Common myeloid progenitor, CD34-positive (primary cell): ENCODE measurements around the gene OR52A1.

Experiments used
- CTCF ChIA-PET: fragments of 350-600 bp; sonication (Branson Sonifier 250); formaldehyde crosslinking; loops from one replicate; lab custom pipeline; 2021; ENCODE audit warnings: antibody characterized with exemption; lab: Charles Lee
- POLR2A ChIA-PET: fragments of 350-600 bp; sonication (Branson Sonifier 250); formaldehyde crosslinking; loops from one replicate; lab custom pipeline; 2021; ENCODE audit warnings: antibody characterized with exemption; lab: Charles Lee
- DNase-seq, 3 donors: peaks; one replicate each; pipeline versions ENCODE4 v3.0.0 to v3.0.0-alpha.2; 2013
- H3K27ac ChIP-seq, 2 experiments: 1 replicate in 1 of 2; 2 replicates in 1 of 2; pipeline ENCODE4 v1.7.0; 2013; ENCODE audit warnings: inconsistent platforms in 2 of 2, low read length in 2 of 2, mild to moderate bottlenecking in 2 of 2, low read depth in 1 of 2, moderate library complexity in 1 of 2; ENCODE audit not compliant: severe bottlenecking in 2 of 2, insufficient read depth in 1 of 2, poor library complexity in 1 of 2
- H3K27me3 ChIP-seq, 5 experiments: replicated peaks in 2 of 5; 1 replicate in 3 of 5; 2 replicates in 2 of 5; pipeline versions ENCODE4 v1.6.1 to v1.7.0; 2013; ENCODE audit warnings: low read length in 4 of 5, mild to moderate bottlenecking in 2 of 5, moderate library complexity in 2 of 5, inconsistent platforms in 1 of 5; ENCODE audit not compliant: insufficient read depth in 5 of 5, control insufficient read depth in 4 of 5
- H3K36me3 ChIP-seq, 4 experiments: 1 replicate in 2 of 4; 2 replicates in 2 of 4; pipeline versions ENCODE4 v1.6.1 to v1.7.0; 2013; ENCODE audit warnings: low read length in 3 of 4, control low read depth in 1 of 4, mild to moderate bottlenecking in 1 of 4; ENCODE audit not compliant: control insufficient read depth in 4 of 4, insufficient read depth in 4 of 4
- H3K4me1 ChIP-seq, 4 experiments: 1 replicate in 3 of 4; 2 replicates in 1 of 4; pipeline versions ENCODE4 v1.6.1 to v1.7.1; 2013; ENCODE audit warnings: low read length in 3 of 4, mild to moderate bottlenecking in 3 of 4, control low read depth in 1 of 4, inconsistent platforms in 1 of 4, moderate library complexity in 1 of 4; ENCODE audit not compliant: control insufficient read depth in 4 of 4, insufficient read depth in 4 of 4; ENCODE audit errors: control extremely low read depth in 1 of 4
- H3K4me3 ChIP-seq, 7 experiments: 1 replicate in 4 of 7; 2 replicates in 3 of 7; pipeline versions ENCODE4 v1.5.1 to v1.7.0; 2013; ENCODE audit warnings: mild to moderate bottlenecking in 7 of 7, low read length in 6 of 7, moderate library complexity in 6 of 7, inconsistent platforms in 2 of 7, low read depth in 2 of 7, control low read depth in 1 of 7; ENCODE audit not compliant: insufficient read depth in 4 of 7, control insufficient read depth in 1 of 7; ENCODE audit errors: extremely low read depth in 1 of 7
- H3K9me3 ChIP-seq, 5 experiments: 1 replicate in 4 of 5; 2 replicates in 1 of 5; pipeline versions ENCODE4 v1.6.1 to v1.7.1; 2013; ENCODE audit warnings: low read length in 4 of 5, mild to moderate bottlenecking in 2 of 5, inconsistent platforms in 1 of 5, low read depth in 1 of 5, moderate library complexity in 1 of 5; ENCODE audit not compliant: control insufficient read depth in 4 of 5, insufficient read depth in 2 of 5; ENCODE audit errors: control extremely low read depth in 1 of 5
- WGBS: methylation state at CpG from one replicate; pipeline ENCODE4 v1.1.5; 2013; ENCODE audit not compliant: insufficient coverage; 5-methylcytosine and 5-hydroxymethylcytosine counted together

OR52A1 gene

GRCh38 chr11:5137014-5137413 is 17.5 kb downstream of the OR52A1 start:
- no peaks in the 10 kb centered on the region for H3K9me3 ChIP-seq
- no peaks in the 10 kb centered on the region for H3K4me1 ChIP-seq
- H3K36me3 ChIP-seq: no peaks in the 10 kb centered on the region
- no peak overlapping the region for H3K4me3 ChIP-seq
- DNase-seq: no peak
- no CpG with 5 or more reads among the region's 1 CpG for WGBS
- ChIA-PET CTCF (no interaction called here), POLR2A (no interaction called here)
- no peak overlapping the region for H3K27ac ChIP-seq
- peaks cover 0 to under 1% (median 0%) of the 10 kb centered on the region in 5 experiments for H3K27me3 ChIP-seq

GRCh38 chr11:5136261-5136660 is 18.3 kb downstream of the OR52A1 start:
- H3K36me3 ChIP-seq: no peaks in the 10 kb centered on the region
- POLR2A ChIA-PET: no interaction called here
- no peak overlapping the region for H3K27ac ChIP-seq
- H3K4me1 ChIP-seq: no peaks in the 10 kb centered on the region
- H3K27me3 ChIP-seq: peaks cover 0 to 1% (median 0%) of the 10 kb centered on the region in 5 experiments
- no peaks in the 10 kb centered on the region for H3K9me3 ChIP-seq
- H3K4me3 ChIP-seq: no peak overlapping the region
- no peak for DNase-seq
- CTCF ChIA-PET: no interaction called here

- H3K4me1 ChIP-seq: no peaks in the 10 kb centered on the region
- H3K27ac ChIP-seq: no peak overlapping the region
- peaks cover 0 to 1% (median 0%) of the 10 kb centered on the region in 5 experiments for H3K27me3 ChIP-seq
- no peaks in the 10 kb centered on the region for H3K9me3 ChIP-seq
- POLR2A ChIA-PET: no interaction called here
- DNase-seq: peak in 1 of 3 donors; percentile 6
- CTCF ChIA-PET: no interaction called here
- no peaks in the 10 kb centered on the region for H3K36me3 ChIP-seq
- 100% methylated on average over 6 of the region's 8 CpGs for WGBS
- no peak overlapping the region for H3K4me3 ChIP-seq
Observed at GRCh38 chr11:5131584-5132335, 22.8 kb downstream of the OR52A1 start.

- Histone ChIP-seq H3K4me1 (no peaks in the 10 kb centered on the region), H3K36me3 (no peaks in the 10 kb centered on the region), H3K27me3 (peaks cover 0 to 1% (median 0%) of the 10 kb centered on the region in 5 experiments), H3K9me3 (no peaks in the 10 kb centered on the region), H3K27ac (no peak overlapping the region), H3K4me3 (no peak overlapping the region)
- ChIA-PET POLR2A (no interaction called here), CTCF (interaction anchor here (0.6 kb wide), 1 partner anchor 705 kb away, joined by 3 read pairs; no protein-coding TSS in a partner anchor)
- no peak for DNase-seq
- WGBS: 100% methylated on average over 2 of the region's 2 CpGs
Observed at GRCh38 chr11:5129457-5129877, 25.1 kb downstream of the OR52A1 start.

- no peak overlapping the region for H3K4me3 ChIP-seq
- DNase-seq: no peak
- H3K36me3 ChIP-seq: no peaks in the 10 kb centered on the region
- H3K9me3 ChIP-seq: no peaks in the 10 kb centered on the region
- ChIA-PET POLR2A (no interaction called here), CTCF (interaction anchor here (0.9 to 1.7 kb wide), 8 partner anchors 11 to 510 kb away, joined by 3 to 7 read pairs (median 4); no protein-coding TSS in a partner anchor)
- no peaks in the 10 kb centered on the region for H3K4me1 ChIP-seq
- no peaks in the 10 kb centered on the region for H3K27me3 ChIP-seq
- WGBS: 100% methylated on average over 2 of the region's 4 CpGs
- no peak overlapping the region for H3K27ac ChIP-seq
Observed at GRCh38 chr11:5124891-5125620, 29.5 kb downstream of the OR52A1 start.

DNA sequence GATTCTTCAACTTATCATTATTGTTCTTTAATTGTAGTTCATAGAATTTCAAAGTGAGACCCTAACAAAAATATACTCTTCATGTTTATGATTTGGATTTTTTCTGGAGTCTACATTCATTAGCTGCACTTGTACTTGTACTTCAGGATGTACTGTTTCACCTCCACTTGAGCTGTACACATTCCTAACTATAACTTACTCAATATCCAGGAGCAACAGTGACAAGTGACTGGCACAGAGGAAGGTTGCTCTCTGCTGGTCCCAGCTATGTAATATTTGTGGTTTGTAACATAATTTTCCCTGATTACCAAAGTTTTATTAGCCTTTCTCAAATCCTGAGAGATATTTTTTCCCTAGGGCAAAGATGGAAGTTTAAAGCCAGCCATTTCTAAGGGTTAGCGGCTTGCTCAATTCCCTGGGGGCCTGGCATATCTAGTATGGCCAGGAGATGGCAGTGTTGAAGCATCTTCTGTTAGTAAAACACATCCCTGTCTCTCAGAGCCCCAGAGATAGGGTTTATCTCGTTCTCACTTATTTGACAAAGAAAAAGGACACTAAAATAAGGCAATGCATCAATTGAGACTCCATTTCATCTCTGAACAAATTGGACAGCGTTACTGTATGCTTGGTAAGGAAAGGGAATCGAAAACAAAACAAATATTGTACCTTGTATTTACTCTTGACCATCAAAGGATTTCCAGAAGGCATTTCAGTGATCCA is 30.6 kb downstream of the OR52A1 start:
- no peaks in the 10 kb centered on the region for H3K9me3 ChIP-seq
- DNase-seq: peak; percentile 61 to 77 (median 75)
- H3K4me3 ChIP-seq: no peak overlapping the region
- H3K4me1 ChIP-seq: no peaks in the 10 kb centered on the region
- no peaks in the 10 kb centered on the region for H3K36me3 ChIP-seq
- ChIA-PET CTCF (interaction anchor here (1.1 to 1.7 kb wide), 3 partner anchors 167 to 256 kb away, joined by 3 to 6 read pairs (median 4); no protein-coding TSS in a partner anchor), POLR2A (no interaction called here)
- no CpG with 5 or more reads among the region's 4 CpGs for WGBS
- H3K27ac ChIP-seq: no peak overlapping the region
- H3K27me3 ChIP-seq: no peaks in the 10 kb centered on the region
